GM20000 (cell line): ENCODE data around the gene STC2.

Source experiments
- DNase-seq: peaks from one replicate; pipeline ENCODE4 v3.0.0; 2012; ENCODE audit warnings: low spot score
- CTCF ChIP-seq: IDR thresholded peaks from 2 replicates; pipeline ENCODE4 v1.5.1; 2012; ENCODE audit warnings: mild to moderate bottlenecking, control low read depth; ENCODE audit errors: extremely low read depth, missing control alignments

STC2 gene

GRCh38 chr5:173316339-173317020, 11.7 kb downstream of the STC2 start:
- no peak for TF ChIP-seq CTCF
- no peak for DNase-seq

- DNase-seq: no peak
Measured at GRCh38 chr5:173315495-173316338, 12.5 kb downstream of the STC2 start.

DNA sequence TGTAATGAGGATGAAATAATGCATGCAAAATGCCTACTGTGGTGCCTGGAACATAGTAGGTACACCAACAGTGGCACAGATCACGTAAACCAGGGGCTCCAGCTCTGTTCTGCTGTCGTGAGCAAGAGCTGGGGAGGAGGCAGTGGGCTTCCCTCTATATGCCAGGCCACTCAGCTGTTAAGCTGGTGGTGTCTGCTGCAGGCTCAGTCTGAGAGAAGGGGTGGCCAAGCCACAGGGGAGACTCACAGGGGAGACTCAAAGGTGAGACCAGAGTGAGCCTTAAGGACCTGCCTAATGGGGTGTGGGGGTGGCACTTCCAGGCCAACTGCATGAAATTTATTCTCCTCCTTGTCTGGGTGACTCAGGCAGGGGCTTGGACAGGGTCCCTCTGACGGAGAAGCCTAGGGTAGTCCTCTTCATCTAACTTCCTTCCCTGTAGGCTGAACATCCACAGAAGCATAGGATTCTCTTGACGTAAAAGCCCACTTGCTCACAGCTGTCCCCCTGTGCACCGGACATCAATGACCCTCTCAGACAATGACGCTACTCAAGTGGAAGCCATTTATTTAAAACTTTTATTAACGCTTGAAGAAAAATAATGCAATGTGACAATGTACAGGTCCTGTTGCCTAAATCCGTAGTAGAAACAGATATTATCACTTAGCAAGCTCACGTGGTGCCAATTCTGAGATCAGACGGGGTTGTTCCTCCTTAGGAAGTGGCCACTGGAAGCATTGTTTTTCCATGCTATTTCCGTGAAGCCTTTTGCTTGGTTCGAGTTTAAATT, 13.9 kb downstream of the STC2 start:
- no peak for TF ChIP-seq CTCF
- no peak for DNase-seq

More at GRCh38 chr5:173315495-173316338, 12.5 kb downstream of the STC2 start:
- no peak for TF ChIP-seq CTCF

- DNase-seq: no peak
- TF ChIP-seq CTCF: no peak
Measured at GRCh38 chr5:173313351-173313801, 14.8 kb downstream of the STC2 start.

DNA sequence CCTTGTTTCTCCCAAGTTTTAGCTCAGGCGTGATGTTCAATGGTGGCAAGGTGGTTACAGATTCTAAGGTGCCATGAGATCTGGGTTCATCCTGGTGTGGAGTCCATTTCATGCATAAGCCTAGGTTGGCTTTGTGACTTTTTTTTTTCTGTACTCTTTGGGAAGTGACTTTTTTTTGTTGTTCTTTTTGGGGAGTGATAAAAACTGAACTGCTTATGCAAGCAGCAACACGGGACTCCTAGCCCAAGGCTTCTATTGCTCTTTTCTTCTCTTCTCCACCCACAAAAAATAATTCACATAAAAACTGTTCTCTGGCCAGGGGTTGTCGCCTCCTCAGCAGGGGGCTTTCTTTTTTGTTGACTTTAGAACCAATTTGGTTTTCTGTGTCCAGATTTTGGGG, 15.4 kb downstream of the STC2 start:
- no peak for TF ChIP-seq CTCF
- no peak for DNase-seq

GRCh38 chr5:173311818-173312585, 16.2 kb downstream of the STC2 start:
- no peak for TF ChIP-seq CTCF
- DNase-seq: no peak
